ENCODE measurements around the gene FAM174B.

DNA sequence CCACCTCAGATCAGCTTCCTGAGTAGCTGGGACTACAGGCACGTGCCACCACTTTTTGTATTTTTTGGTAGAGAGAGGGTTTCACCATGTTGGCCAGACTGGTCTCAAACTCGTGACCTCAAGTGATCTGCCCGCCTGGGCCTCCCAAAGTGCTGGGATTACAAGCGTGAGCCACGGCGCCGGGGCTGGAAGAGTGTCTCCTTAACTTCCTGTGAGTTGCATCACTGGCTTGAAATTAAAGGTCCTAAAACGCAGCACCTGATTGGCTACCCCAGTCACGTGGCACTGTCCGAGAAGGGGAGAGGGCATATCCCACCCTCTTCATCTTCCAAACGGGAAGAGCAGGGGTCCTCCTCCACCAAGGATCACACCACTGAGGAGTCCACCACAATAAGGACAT lies 5.5 kb upstream of the FAM174B start:
- no peak for TF ChIP-seq CTCF (IDR thresholded peaks at IDR 0.05)
- no peak for TF ChIP-seq POLR2A (IDR thresholded peaks at IDR 0.05)

Data from tibial nerve (tissue), 3 donors.